ENCODE measurements around the gene SULT6B1.

SULT6B1 gene

DNA sequence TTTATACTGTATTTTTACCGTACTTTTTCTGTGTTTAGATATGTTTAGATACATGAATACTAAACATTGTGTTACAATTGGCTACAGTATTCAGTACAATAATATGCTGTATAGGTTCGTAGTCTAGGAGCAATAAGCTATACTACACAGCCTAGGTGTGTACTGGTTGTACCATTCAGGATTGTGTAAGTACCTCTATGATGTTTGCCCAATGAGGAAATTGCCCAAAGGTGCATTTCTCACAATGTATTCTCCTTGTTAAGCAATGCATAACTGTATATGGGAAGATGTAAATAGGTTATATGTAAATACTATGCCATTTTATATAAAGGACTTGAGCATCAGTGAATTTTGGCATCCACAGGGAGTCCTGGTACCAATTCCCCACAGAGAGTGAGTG is 42.4 kb downstream of the SULT6B1 start:
- no peak for DNase-seq

DNA sequence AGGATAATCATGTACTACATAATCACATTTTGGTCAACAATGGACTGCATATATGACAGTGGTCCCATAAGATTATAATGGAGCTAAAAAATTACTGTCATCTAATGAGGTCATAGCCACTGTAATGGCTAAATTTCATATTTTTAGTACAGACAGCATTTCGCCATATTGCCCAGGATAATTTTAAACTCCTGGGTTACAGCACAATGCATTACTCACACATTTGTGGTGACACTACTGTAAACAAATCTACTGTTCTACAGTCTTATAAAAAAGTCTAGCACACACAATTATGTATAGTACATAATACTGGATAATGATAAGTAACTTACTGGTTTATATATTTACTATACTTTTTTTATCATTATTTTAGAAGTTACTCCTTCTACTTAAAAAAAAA is 44.5 kb downstream of the SULT6B1 start:
- DNase-seq, result no peak

DNA sequence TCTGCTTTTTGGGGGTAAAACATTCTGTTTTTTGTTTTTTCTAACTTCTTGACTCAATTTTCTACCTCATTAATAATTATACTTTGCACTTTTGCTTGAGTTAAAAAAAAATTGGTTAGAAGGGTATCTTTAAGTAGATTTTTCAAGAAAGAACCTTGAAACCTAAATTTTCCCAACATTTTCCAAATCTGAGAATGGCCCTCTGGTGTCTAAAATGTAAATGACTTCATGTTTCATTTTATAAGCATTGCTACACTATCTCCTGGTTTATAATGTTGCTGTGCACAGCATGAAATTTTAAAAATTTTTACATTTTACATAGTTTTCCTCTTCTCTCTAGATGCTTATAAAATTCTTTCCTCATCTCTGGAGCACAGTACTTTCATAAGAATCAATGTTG is 45.9 kb downstream of the SULT6B1 start:
- no peak for DNase-seq

DNA sequence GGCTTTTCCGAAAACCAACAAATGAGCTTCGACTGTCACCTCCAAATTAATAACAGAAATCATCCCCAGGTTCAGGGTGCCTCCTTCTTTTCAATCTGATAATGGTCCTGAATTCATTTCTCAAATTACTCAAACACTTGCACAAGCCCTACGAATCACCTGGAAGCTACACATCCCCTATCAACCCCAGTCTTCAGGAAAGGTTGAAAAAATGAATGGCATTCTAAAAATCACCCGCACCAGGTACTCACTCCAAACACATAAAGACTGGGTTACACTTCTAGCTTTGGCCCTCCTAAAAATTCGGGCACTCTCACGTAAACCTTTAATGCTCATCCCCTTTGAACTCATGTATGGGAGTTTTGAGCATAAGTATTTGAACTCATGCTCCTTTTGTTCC is 55.6 kb downstream of the SULT6B1 start:
- no peak for DNase-seq

DNA sequence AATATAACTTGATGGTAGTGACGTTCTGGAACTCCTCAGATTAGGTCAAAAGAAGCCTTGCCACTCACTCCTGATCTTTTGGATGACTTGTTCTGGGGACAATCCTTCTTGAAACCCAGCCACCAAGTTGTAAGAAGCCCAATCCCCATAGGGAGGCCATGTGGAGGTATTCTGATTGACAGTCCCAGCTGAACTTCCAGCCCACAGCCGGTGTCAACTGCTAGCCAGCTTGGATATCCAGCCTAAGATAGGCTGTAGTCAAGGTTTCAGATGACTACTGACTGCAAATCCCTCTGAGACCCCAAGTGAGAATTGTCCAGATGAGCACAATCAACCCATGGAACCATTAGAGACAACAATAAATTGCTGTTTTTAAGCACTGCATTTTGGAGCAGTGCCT is 63.1 kb downstream of the SULT6B1 start:
- no peak for DNase-seq

DNA sequence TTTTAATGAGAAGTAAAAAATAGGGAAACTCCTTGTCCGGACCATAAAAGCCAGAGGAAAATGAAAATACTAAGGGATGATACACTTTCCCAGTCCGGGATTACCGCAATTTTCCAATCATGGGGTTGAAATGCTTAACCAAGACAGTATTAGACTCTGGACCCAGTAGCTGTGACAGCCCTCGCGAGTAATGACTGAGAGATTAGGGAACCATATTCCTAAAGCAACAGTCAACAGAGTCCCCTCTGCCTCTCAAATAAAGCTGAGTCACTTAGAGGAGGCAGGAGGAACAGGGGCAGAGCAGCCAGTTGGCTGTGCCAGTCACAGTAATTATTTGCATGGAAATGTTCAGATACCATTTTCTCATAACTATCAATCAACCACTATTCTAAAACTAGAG is 69.3 kb downstream of the SULT6B1 start:
- no peak for DNase-seq
